Stimulated activated CD4-positive, alpha-beta T cell treated with anti-CD3 and anti-CD28 coated beads, Interleukin-1b, Interleukin-23, amount 100 ng/mL, for 24 hours (primary cell): ENCODE measurements around the gene DRD2.

ENCODE experiments used
- DNase-seq, 4 experiments: peaks; one replicate each; pipeline ENCODE4 v3.0.0-alpha.2; 2020; ENCODE audit warnings: low read depth in 4 of 4, low spot score in 1 of 4

DRD2 gene

DNA sequence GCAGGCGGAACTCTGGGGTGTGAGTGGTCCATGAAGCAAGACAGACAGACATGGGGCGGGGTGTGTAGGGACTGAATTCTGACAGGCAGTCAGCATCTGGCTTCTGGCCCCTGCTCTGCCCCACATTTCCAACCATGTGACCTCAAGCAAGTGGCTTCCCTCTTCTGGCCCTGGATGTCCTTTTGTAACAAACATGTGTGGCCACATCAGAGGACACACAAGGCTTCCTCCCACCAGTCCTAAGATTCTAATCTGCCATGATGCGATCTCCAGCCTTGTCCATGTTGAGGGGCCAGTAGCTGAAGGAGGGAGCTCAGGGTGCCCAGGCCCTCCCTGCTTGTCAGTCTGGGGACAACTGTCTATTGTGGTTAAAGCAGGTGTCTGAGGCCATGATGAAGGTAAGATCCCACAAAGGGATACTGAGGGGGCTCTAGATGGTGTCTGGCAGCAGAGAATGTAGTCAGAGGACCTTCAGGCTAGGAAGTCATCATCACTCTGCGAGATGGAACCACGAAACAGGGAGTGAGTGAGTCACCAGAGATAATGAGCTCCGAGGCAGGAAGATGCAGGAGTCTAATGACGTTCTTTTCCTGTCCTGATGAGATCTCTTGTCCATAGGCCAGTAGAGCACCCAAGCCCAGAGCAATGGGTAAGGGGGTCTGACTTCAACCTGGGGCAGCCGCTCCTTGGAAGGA lies 27.4 kb downstream of the DRD2 start:
- DNase-seq = no peak

DNA sequence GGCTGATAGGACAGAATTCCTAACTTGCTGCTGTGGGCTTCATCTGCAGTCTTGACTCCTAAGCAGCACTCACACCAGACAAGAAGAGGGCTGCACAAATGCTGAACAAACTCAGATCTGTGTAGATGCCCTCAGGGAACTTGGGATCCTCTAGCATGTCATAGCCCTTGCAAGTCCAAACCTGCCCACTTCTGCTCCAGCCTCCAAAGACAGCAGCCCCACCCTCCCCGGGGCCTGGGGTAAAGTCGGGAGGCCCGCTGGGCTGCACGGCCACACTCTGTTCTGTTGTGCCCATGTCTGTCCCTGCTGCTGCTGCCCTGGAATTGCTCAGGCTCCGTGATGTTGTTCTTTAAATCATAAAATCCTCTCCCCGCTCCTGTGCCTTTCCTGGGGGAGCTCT lies 28.3 kb downstream of the DRD2 start:
- no peak for DNase-seq

DNA sequence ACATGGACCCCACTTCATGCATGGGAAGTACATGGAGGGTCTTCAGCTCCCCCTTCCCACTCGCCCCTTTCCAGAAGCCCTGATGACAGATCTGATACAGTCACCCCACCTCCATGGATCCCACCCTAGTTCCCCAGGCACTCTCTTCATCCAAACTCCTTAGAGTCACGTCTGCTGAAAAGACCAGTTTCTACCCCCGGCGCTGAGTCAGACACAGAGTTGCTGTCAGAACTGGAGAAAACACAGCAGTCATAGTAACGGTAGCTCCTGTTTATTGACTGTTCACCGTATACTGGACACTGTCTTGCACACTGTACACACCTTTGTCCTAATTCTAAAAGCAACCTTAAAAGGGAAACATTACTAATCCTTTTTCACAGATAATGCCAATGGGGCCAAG lies 29.1 kb downstream of the DRD2 start:
- no peak for DNase-seq

GRCh38 chr11:113444502-113445123 lies 30.6 kb downstream of the DRD2 start:
- DNase-seq = no peak

GRCh38 chr11:113440816-113441215 lies 34.4 kb downstream of the DRD2 start:
- DNase-seq = no peak

- no peak for DNase-seq
Observed at GRCh38 chr11:113436672-113437252, 38.4 kb downstream of the DRD2 start.

DNA sequence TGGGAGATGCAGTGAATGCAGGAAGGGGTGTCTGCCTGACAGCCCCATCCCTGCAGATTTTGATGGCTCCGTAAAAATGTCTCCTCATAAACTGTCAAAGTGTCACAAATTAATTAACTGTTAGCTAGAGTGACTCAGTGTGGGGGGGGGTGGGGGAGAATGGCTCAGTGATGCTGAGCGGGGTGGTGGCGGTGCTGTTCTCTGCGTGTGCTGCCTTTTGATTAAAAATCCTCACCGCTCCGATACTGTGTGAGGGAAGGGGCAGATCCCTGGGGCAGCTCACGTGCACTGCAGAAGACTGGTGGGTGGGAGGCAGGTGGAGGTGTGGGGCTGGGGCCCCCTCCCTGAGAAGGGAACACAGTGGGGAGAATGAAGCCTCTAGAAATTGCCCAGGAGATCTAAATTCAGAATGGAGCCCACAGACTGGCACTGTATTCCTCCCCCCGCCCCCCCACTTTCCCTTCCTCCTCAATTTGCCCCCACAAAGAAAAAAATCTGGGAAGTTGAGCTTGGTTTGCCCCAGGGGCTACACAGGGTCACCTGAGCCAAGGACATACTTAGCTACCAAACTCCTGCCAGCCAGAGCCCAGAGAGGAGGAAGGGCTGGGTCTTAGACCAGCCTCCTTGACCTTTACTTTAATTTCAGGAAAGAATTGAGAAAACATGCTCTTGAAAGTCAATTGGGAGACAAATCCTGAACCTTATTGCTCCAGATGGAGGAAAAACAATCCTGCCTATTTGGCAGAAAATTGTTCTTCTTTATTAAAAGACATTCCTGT lies 39.8 kb downstream of the DRD2 start:
- DNase-seq = no peak

- no peak for DNase-seq
Observed at GRCh38 chr11:113431746-113432145, 43.5 kb downstream of the DRD2 start.

- no peak for DNase-seq
Observed at GRCh38 chr11:113426686-113427085, 48.5 kb downstream of the DRD2 start.

GRCh38 chr11:113420808-113421207 lies 54.4 kb downstream of the DRD2 start:
- no peak for DNase-seq

DNA sequence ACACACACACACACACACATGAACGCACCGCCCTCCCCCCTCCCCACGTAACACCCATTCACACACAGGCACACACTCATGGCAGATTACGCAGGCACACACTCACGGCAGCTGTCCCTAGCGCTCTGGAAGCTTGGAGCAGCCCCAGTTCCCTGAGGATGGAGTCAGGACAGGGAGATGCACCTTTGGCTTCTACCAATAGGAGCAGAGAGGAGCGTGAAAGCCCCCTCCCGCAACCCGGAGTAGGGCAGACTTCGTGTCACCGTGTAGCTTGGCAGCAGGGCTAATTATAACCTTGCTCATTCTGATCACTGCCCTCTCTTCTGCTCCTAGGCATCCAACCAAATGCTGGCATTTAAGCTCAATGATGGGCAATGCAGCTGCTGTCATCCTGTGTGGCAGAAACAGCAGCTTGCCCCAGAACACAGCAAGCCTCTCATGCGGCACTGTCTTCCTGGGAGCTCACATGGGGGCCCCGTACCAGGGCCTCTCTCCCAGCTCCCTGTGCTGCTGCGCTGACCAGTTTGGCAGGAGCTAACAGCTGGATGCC lies 55.7 kb downstream of the DRD2 start:
- no peak for DNase-seq

- no peak for DNase-seq
Observed at GRCh38 chr11:113417428-113417827, 57.8 kb downstream of the DRD2 start.

DNA sequence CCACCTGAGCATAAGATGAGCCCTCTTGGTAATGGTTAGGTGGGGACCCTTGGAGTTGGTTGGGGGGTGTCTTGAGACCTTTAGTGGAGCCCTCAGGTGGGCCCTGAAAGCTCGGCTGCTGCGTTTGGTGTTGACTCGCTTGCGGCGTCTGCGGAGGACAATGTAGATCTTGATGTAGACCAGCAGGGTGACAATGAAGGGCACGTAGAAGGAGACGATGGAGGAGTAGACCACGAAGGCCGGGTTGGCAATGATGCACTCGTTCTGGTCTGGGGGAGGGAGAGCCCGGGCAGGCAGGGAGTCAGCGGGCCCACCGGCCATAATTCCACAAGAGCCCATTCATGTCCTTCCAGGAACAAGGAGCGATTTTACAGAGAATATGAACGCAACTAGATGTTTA lies 59.9 kb downstream of the DRD2 start:
- DNase-seq = no peak

DNA sequence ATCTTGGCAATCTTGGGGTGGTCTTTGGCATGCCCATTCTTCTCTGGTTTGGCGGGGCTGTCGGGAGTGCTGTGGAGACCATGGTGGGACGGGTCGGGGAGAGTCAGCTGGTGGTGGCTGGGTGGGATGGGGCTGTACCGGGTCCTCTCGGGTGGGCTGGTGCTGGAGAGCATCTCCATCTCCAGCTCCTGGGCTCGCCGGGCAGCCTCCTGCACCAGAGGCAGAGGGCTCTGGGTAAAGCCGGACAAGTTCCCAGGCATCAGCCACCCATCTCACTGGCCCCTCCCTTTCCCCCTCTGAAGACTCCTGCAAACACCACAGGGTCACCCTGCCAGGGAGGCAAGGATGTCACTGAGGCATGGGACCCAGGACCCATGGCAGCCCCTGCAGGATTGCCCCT lies 62.5 kb downstream of the DRD2 start:
- no peak for DNase-seq

DNA sequence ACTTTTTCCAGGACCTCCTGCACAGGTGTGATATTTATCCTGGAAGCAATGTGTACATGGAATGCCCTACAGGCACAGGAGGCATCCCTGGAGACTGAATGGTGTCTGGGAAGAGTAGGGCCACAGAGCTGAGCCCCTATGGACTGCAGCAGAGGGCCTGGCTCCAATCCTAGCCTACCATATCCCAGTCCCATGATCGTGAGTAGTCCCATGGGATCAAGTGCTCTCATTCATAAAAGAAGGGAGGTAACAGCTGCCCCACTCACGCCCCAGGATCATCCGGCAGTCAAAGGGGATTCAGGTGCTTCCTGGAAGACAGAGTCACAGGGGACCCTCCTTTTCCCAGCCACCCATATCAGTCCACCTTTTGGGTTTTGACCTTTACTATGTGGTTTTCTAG lies 63.7 kb downstream of the DRD2 start:
- no peak for DNase-seq

DNA sequence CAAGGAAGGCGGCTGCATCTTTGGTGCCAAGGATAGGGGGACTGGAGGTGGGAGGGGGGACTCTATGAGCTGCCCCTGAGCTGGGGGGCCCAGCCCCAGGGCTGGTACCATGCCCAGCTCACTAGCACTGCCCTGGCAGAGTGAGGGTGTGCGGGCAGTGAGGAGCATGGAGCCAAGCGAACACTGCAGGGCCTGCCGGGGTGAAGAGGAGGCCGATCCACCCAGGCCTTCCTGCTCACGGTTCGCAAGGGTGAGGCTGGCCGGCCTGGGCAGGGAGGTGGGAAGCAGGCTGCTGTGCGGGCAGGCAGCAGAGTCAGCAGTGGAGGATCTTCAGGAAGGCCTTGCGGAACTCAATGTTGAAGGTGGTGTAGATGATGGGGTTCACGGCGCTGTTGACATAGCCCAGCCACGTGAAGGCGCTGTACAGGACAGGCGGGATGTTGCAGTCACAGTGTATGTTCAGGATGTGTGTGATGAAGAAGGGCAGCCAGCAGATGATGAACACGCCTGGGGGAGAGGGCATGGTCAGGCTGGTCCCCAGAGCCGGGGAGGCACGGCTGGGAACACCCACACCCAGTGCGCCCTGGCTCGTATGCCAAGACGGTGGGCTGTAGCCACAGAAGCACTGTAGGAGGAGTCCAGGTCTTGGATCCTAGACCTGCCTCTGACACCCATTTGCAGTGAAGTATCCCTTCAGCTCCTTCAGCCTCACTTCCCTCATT lies 64.6 kb downstream of the DRD2 start:
- DNase-seq = no peak

DNA sequence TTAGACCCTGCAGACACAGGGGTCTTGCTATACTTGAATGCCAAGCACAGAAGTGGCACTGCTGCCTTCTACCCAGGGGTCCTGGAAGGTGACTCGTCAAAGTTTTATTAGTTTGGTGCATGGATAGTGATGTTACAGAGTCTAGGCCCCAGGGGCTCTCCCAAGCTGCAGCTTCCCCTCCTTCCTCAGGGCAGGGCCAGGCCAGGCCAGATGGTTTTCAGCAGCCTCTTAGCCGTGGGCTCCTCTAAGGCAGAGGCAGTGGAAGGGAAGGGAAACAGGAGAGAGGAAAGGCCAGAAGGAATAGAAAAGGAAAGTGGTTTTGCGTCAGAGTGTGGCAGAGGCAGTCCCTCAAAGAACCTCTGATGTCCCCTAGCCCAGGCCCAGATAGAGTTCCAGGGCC lies 65.7 kb downstream of the DRD2 start:
- no peak for DNase-seq

GRCh38 chr11:113408887-113409286 lies 66.3 kb downstream of the DRD2 start:
- DNase-seq = no peak

DNA sequence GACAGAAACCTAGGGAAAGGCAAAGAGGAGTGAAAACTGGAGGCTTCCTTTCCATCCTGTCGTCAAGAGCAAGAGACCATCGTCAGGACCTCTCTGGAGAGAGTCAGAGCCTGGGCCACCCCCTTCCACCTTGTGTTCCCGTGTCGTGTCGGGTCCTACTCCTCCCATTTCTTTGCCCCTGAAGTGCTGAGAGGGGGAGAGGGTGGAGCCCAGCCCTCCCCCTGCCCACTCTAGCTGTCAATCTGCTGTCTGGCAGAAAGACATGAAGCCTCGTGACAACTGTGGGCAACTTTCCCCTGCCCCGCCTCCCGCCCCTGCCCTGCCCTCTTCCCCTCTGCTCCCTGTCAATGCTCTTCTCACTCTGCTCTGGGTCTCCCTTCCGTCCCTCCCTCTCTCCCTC lies 67.0 kb downstream of the DRD2 start:
- DNase-seq = no peak

DNA sequence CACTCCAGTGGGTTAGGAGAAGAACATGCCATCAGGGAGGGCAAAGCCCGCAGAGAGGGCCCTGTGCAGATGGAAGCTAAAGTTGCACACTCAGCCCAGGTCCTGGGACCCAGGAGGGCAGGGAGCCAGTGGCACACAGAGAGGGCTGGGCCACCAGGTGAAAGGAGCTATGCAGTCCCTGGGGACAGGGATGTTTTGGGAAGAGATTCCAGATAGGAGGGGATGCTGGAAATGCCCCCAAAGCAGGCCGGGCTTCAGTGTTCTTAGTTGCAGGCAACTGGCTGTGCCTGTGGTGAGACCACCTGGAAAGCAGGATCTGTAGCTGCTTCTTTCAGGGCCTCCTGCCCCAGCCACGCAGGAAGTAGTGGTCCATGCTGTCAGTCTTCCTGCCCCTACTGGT lies 68.0 kb downstream of the DRD2 start:
- no peak for DNase-seq
